Hematopoietic multipotent progenitor cell treated with erythropoietin and hydrocortisone succinate and interleukin-3 and kit ligand, for 6 days (in vitro differentiated cells): ENCODE data around the gene CAMTA1.
"Not testable (repeated sequence)": the region's sequence is repeated elsewhere in the genome, so short reads cannot be mapped to it uniquely, and the experiment has no call there.

Source experiments
- DNase-seq: peaks from one replicate; pipeline ENCODE4 v3.0.0-alpha.2; 2015

CAMTA1 gene

DNA sequence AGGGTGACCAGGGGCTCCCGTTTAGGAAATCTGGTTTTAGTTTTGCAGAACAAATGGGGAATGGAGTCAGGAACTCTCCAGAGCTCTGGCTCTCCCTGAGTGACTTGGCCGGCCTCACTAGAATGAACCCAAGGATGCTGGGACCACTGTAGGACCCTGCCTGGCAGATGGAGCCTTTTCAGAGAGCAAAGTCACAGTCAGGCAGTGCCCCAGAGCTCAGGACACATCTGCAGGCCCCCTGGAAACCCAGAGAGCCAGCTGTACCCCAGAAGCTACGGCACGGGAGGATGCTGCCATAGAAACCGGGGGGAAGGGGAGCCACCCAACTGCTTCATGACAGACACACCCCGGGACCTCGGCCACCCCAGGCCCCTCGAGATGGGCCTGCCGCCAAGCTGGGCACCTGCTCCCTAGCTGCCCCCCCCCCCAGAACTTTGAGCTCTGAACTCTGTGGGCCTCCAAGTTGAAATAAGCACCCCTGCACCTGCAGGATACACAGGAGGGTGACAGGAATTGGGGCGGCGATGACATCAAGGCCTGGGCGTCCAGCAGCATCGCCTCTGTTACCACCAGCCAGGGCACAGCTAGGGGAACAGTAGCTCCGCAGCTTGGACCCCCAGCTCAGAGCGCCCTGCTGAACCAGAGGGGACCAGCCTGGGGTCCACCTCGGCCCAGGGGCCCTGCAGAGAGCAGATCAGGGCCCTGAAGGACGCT is 894.1 kb downstream of the CAMTA1 start:
- DNase-seq, result no peak

DNA sequence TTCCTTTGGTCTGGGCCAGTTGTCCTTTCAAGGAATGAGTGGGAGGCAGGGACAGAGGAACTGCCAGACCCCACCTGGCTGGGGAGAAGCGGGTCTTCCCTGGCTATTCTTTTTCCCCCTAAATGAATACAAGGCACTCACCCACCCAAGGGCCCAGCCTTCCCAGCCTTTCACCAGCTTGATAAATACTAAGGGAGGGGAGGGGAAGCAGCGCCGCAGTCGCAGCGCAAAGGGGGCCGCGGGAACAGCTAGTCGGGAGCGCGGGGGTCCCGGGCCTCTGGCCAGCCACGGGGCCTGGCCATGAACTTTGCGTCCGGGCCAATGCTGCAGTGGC is 894.6 kb downstream of the CAMTA1 start:
- no peak for DNase-seq

DNA sequence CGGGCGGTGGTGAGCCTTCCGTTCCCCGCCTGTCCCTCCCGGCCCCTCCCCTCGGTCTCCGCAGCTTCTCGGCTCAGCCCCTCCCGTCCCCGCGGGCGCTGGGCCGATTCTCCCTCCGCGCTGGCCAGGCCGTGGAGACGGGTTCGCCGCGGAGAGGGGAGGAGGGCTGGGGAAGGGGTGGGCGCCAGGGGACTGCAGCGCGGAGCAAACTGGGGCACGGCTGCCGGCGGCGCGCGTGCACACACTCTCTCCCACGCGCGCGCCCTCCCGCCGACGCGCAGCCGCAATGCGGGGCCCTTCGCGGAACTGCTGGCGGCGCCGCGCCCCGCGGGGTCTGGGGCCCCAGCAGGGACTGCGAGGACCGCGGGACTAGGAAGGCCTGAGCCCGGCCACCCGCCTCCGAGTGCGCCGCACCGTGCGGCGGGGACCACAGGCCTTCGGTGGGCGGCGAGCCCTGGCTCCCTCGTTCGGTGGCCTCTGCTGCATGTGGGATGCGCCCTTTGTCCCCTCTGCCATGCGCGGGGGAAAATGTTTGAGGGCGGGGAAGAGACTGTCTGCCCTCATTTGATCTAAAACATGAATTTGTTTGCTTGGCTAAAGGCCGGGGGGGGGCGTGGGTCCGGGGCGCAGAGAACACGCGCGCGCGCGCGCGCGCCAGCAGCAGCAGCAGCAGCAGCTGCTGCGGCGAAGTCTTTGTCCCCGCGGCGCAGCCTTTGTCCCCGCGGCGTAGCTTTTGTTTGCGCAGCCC is 895.1 kb downstream of the CAMTA1 start:
- DNase-seq, result peak; percentile 33

GRCh38 chr1:7680955-7681268 is 895.7 kb downstream of the CAMTA1 start:
- no peak for DNase-seq

DNA sequence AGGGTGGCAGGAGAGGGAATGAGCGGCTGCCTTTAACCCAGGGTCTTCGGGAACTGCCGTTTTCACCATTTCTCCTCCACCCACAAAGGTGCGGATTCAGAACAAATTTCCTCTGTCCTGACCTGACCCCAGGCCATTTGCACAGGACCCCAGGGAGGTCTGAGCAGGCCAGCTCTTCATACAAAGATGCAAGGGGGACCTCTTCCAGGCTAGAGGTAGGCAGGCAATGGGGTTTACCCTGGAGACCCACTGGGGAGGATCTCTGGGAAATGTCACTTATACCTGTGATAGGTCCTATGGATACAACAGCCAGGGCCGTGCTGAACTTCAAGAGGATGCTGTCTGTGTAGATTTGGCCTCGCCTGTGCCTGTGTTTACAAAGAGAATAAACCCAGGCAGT is 896.1 kb downstream of the CAMTA1 start:
- DNase-seq, result no peak

- DNase-seq, result no peak
Observed at GRCh38 chr1:7683521-7683920, 898.3 kb downstream of the CAMTA1 start.

DNA sequence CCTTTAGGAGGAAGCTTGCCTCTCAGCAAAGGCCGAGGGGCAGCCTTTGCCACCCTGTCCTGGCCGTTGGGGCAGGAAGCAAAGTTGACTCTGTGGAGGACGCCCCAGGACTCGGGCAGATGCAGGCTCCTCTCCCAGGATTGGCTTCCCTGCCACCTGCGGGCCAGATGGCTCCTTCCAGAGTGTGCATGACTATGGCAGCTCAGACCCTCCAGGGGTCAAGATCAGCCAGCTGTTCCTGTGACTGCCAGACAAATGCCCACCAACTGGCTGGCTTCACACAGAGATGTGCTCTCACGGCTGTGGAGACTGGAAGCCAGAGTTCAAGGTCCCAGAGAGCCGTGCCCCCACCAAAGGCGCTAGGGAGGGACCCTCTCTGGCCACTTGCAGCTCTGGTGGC is 898.9 kb downstream of the CAMTA1 start:
- no peak for DNase-seq

- DNase-seq, result no peak
Observed at GRCh38 chr1:7684861-7685635, 899.8 kb downstream of the CAMTA1 start.

GRCh38 chr1:7686301-7686850 is 901.1 kb downstream of the CAMTA1 start:
- no peak for DNase-seq

- DNase-seq, result no peak
Observed at GRCh38 chr1:7687411-7687810, 902.2 kb downstream of the CAMTA1 start.

GRCh38 chr1:7688659-7689058 is 903.4 kb downstream of the CAMTA1 start:
- no peak for DNase-seq

DNA sequence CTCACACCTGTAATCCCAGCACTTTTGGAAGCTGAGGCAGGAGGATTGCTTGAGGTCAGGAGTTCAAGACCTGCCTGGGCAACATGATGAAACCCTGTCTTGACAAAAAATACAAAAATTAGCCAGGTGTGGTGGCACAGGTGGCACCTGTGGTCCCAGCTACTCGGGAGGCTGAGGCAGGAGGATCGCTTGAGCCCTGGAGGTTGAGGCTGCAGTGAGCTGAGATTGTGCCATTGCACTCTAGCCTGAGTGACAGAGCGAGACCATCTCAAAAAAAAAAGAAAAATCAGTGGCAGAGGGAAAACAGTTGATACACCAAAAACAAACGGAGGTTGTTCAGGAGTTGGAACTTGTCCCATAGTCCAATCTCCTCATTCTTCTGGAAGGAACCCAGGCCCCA is 904.1 kb downstream of the CAMTA1 start:
- not testable (repeated sequence) for DNase-seq

DNA sequence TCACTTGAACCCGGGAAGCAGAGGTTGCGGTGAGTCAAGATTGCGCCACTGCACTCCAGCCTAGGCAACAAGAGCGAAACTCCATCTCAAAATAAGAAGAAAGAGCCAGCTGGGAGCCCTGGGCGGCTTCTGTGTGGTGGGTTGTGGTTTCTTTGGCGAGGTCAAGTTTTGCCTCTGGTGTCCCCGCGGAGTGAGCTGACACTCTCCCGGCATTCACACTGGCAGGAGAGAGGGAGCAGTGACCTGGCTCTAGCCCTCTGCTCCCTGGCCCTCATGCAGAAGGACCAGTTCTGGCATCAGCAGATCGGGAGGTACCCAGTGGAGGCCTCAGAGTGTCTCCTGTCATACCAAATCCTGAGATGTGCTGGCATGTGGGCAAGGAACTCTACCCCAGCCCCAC is 904.8 kb downstream of the CAMTA1 start:
- DNase-seq, result no peak

DNA sequence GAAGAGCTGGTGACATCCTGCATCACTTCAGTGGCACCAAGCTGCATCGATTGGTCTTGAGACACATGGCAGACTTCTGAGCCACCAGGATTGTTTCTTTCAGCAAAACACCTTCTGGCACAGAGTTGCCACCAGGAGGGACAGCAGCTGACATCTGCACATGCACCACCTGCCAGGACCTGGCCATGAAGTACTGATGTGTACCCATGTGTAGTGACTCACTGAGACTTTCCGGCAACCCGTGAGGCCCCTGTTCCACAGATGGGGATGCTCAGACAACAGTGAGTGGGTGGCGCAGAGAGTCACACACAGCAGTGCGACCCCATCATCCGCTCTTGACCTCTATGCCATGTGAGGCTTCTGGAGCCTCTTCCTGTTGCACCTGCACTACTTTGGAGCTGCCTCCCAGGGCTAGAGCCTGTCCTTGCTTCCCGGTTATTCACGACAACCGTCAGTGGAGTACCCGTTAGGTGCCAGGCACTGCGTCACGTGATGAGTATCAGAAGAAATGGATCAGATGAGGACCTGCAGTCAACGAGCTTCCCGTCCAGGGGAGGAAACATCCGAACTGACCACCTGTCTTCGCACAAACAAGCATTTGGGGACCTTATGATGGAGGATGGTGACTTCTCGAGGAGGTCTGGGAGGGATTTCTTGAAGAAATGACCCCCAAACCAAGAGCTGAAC is 905.4 kb downstream of the CAMTA1 start:
- DNase-seq, result no peak

DNA sequence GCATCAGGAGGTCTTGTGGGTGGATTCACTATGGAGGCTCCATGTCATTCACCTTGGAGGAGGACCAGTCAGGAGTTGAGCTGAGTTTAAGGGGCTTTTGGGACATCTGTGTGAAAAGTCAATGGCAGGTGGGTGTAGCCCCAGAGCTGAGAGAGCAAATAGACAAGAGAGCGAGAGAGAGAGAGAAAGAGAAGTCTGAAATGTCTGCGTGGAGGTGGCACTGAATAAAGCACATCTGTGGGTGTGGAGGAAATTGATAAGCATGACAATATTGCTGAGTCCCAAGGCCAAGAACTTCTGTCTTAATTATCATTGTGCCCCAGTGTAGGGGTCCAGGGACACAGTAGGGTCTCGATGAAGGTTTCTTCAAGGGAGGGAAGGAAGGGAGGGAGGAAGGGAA is 906.3 kb downstream of the CAMTA1 start:
- no peak for DNase-seq

DNA sequence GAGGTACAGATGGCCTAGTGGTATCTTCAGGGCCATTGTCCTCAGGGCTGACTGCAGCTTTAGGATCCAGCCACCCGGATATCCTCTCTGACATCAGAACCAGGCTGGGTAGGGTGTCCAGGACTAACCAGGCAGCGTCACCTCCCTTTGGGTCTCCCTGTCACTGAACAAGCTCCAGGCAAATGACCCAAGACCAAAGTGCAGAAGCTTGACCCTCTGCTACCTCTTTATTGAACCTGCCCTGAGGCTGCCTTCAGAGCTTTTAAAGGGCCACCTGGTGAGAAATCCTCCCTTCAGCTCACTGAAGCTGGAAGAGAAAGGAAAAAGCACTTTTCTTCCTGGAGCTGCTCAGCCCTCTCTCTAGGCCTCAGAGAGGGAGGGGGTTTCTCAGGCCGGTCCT is 906.8 kb downstream of the CAMTA1 start:
- no peak for DNase-seq

- not testable (repeated sequence) for DNase-seq
Observed at GRCh38 chr1:7693037-7693436, 907.8 kb downstream of the CAMTA1 start.

GRCh38 chr1:7693662-7694061 is 908.4 kb downstream of the CAMTA1 start:
- DNase-seq, result no peak

DNA sequence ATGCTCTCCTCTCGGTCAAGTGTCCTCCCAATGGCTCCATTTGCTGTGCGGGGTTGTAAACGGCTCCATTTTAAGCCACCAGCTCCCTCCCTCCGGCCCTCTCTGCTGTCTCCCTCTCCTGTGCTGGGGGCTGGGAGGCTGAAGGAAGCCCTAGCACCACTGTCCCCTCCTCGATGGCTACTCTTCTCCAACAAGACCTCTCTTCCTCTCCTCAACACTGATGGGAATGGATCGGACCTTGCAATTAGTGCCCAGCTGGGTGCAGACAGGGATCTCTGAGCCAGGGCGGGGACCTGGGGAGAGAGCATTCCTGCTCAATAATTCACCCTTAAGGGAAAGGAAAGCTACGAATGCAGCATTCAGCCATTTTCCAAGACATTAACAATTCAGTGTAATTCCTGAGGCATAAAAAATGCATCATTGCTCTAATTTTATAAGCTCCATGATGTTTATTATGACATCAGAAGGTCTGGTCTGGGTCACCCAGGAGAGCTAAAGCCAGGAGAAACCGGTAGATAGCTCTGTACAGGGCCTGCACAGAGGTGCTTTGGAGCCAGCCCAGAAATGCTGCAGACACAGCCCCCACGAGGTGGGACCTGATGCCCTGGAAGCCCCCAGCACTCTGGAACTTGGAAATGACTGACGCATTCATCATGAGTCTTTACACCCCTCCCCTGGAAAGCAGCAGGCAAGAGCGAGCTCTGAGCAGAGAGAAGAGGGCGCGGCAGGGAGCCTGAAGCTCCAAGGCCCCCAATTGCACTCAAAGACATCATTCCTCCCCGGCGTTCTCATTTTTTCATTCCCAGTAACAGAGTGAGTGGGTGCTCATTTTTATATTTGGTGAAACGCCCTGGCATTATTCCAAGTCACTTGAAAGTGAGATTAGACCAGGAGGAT is 909.6 kb downstream of the CAMTA1 start:
- no peak for DNase-seq

GRCh38 chr1:7695497-7696117 is 910.4 kb downstream of the CAMTA1 start:
- no peak for DNase-seq

DNA sequence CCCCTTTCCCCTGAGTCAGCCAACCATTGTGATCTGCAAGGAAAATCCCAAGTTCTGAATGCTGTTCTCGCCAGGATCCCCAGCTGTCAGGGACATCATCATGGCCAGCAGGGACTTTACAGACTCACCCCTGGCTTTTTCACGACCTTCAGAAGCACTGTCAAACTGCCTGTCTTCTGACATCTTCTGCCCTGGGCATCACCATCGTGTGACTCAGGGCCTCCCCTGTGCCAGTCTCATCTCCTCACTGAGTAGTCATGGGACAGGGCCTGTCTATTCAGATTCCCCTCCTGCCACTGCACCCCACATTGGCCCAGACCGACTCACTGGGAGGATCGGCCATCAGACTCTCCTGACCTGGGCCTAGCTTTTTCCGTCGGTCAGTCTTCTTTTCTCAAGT is 913.4 kb downstream of the CAMTA1 start:
- DNase-seq, result no peak

GRCh38 chr1:7702365-7702764 is 917.1 kb downstream of the CAMTA1 start:
- no peak for DNase-seq
